Suprapubic skin (tissue), 4 donors: ENCODE data around the gene ARTN.

Source experiments
- CTCF ChIP-seq, 2 donors: fragments of 200-600 bp in 1 of 2; fragments of 450-650 bp in 1 of 2; sonication (generic) in 1 of 2; IDR thresholded peaks; one replicate each; pipeline ENCODE4 v1.5.1; 2016 to 2019; ENCODE audit warnings: antibody characterized with exemption in 2 of 2, mild to moderate bottlenecking in 1 of 2, moderate library complexity in 1 of 2
- EP300 ChIP-seq: sonication (generic); formaldehyde crosslinking; IDR thresholded peaks from one replicate; pipeline ENCODE4 v1.6.1; 2017; ENCODE audit warnings: antibody characterized with exemption
- POLR2AphosphoS5 ChIP-seq, 3 donors: sonication (generic); formaldehyde crosslinking; IDR thresholded peaks; one replicate each; pipeline ENCODE4 v1.6.1; 2017; ENCODE audit warnings: antibody characterized with exemption in 3 of 3

- TF ChIP-seq CTCF (IDR thresholded peaks at IDR 0.05) (no peak), POLR2AphosphoS5 (IDR thresholded peaks at IDR 0.05) (no peak), EP300 (no peak)
These were observed 36.3 kb downstream of the ARTN start, which contains the start of gene DPH2 for GRCh38 chr1:43969746-43970466.
